Measurements from ENCODE around the gene LY6G5C. TPM values are rescaled to one million over a fixed set of nuclear protein-coding genes. Genes with fewer than 3 reads are reported as not detected.

LY6G5C gene
- total RNA-seq, 1 experiment from 2014 or later, result 0.62 TPM

DNA sequence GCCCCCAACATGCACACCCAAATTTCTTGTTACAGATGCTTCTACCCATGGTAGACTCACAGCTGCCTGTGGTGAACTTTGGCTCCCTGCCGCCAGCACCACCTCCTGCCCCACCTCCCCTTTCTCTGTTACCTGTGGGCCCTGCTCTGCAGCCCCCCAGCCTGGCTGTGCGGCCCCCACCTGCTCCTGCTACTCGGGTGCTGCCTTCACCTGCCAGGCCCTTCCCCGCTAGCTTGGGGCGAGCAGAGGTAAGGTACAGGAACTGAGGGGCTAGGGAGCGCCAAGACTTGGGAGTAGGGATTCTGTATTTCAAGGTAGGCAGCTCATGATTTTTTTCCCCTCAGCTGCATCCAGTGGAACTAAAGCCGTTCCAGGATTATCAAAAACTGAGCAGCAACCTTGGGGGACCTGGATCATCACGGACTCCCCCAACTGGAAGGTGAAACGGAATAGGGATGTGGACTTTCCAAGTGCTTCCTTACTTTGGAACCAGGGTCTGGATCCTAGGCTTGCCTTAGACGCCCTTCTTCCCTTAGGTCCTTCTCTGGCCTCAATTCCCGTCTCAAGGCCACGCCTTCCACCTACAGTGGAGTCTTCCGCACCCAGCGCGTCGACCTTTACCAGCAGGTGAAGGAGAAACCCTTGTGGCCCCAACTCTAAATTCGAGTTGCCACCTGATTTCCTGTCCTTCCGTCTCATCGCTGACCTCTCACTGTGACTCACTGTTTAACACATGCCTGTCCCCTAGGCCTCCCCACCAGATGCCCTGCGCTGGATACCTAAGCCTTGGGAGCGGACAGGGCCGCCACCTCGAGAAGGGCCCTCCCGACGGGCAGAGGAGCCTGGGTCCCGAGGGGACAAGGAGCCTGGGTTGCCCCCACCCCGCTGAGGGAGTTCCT, 43.9 kb downstream of the LY6G5C start:
- Histone ChIP-seq H3K4me3 (ENCODE audit: low read depth in 2 of 2, low read length in 2 of 2) (no peak overlapping the region), H3K27ac (ENCODE audit: low read length) (no peak overlapping the region), H3K9me3 (ENCODE audit: control insufficient read depth, insufficient read depth, low read depth, low read length) (no peaks in the 10 kb centered on the region), H3K36me3 (ENCODE audit: control insufficient read depth, insufficient read depth, low read length) (peaks cover 28% of the 10 kb centered on the region), H3K4me1 (ENCODE audit: control insufficient read depth, insufficient read depth, low read length) (peaks cover 11% of the 10 kb centered on the region; the same call in 1 of the 2 replicates), H3K27me3 (ENCODE audit: control insufficient read depth, insufficient read depth, low read length) (no peaks in the 10 kb centered on the region)
- no TSS peak for BruUV-seq (replicated peaks)
- CTCF ChIA-PET, result no interaction called here
- DNase-seq (ENCODE audit: low read depth, low spot score) (no peak), ATAC-seq (no peak)
- intact Hi-C loops (cut with micrococcal nuclease; ENCODE audit: unreplicated experiment) (no loop called here), in situ Hi-C loops (cut with HindIII; ENCODE audit: low pct_unique_long_range_greater_than_20kb, low sequenced_read_pairs) (no loop called here)
- POLR2A ChIA-PET, result no interaction called here
- TF ChIP-seq POLR2AphosphoS5 (IDR thresholded peaks at IDR 0.05; ENCODE audit: low read depth, low read length), result no peak
- TF ChIP-seq, protein P1, sequence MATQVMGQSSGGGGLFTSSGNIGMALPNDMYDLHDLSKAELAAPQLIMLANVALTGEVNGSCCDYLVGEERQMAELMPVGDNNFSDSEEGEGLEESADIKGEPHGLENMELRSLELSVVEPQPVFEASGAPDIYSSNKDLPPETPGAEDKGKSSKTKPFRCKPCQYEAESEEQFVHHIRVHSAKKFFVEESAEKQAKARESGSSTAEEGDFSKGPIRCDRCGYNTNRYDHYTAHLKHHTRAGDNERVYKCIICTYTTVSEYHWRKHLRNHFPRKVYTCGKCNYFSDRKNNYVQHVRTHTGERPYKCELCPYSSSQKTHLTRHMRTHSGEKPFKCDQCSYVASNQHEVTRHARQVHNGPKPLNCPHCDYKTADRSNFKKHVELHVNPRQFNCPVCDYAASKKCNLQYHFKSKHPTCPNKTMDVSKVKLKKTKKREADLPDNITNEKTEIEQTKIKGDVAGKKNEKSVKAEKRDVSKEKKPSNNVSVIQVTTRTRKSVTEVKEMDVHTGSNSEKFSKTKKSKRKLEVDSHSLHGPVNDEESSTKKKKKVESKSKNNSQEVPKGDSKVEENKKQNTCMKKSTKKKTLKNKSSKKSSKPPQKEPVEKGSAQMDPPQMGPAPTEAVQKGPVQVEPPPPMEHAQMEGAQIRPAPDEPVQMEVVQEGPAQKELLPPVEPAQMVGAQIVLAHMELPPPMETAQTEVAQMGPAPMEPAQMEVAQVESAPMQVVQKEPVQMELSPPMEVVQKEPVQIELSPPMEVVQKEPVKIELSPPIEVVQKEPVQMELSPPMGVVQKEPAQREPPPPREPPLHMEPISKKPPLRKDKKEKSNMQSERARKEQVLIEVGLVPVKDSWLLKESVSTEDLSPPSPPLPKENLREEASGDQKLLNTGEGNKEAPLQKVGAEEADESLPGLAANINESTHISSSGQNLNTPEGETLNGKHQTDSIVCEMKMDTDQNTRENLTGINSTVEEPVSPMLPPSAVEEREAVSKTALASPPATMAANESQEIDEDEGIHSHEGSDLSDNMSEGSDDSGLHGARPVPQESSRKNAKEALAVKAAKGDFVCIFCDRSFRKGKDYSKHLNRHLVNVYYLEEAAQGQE (IDR thresholded peaks at IDR 0.05; ENCODE audit: insufficient read depth in 1 of 2, low read depth in 2 of 2, low read length in 1 of 2), result no peak
- no peak for TF ChIP-seq TCF7L2 (IDR thresholded peaks at IDR 0.05; ENCODE audit: low read depth, low read length)
- TF ChIP-seq SIN3A (IDR thresholded peaks at IDR 0.05; ENCODE audit: borderline replicate concordance, insufficient read depth, low read depth, low read length), result no peak
- TF ChIP-seq, protein P2, sequence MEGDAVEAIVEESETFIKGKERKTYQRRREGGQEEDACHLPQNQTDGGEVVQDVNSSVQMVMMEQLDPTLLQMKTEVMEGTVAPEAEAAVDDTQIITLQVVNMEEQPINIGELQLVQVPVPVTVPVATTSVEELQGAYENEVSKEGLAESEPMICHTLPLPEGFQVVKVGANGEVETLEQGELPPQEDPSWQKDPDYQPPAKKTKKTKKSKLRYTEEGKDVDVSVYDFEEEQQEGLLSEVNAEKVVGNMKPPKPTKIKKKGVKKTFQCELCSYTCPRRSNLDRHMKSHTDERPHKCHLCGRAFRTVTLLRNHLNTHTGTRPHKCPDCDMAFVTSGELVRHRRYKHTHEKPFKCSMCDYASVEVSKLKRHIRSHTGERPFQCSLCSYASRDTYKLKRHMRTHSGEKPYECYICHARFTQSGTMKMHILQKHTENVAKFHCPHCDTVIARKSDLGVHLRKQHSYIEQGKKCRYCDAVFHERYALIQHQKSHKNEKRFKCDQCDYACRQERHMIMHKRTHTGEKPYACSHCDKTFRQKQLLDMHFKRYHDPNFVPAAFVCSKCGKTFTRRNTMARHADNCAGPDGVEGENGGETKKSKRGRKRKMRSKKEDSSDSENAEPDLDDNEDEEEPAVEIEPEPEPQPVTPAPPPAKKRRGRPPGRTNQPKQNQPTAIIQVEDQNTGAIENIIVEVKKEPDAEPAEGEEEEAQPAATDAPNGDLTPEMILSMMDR (IDR thresholded peaks at IDR 0.05), result no peak

DNA sequence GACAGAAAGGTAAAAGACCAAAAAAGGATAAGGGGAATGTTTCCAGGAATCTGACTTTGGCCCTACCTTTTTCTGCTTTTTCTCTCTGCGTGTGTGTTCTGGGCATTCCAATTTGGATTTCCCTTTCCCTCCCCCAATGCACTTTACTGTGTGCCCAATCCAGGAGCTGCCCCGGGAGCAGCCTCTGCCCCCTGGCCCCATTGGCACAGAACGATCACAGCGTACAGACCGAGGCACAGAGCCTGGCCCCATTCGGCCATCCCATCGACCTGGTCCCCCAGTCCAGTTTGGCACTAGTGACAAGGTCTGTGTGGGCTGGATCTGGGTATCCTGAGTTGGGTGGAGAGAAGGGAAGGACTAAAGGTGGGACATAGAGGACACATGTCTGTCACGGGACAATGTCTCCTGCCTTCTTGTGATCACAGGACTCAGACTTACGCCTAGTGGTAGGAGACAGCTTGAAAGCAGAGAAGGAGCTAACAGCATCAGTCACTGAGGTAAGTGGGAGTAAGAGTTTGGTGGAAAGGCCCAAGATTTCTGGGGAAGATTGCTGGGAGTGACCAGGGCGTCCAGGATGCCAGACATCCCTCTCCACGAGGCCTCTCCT, 45.8 kb downstream of the LY6G5C start:
- TF ChIP-seq, protein P1 (IDR thresholded peaks at IDR 0.05; ENCODE audit: insufficient read depth in 1 of 2, low read depth in 2 of 2, low read length in 1 of 2), result no peak
- no peak for TF ChIP-seq TCF7L2 (IDR thresholded peaks at IDR 0.05; ENCODE audit: low read depth, low read length)
- no peak for TF ChIP-seq SIN3A (IDR thresholded peaks at IDR 0.05; ENCODE audit: borderline replicate concordance, insufficient read depth, low read depth, low read length)
- TF ChIP-seq, protein P2 (IDR thresholded peaks at IDR 0.05), result no peak
- no peak for TF ChIP-seq POLR2AphosphoS5 (IDR thresholded peaks at IDR 0.05; ENCODE audit: low read depth, low read length)
- no peak for DNase-seq (ENCODE audit: low read depth, low spot score)
- in situ Hi-C loops (cut with HindIII; ENCODE audit: low pct_unique_long_range_greater_than_20kb, low sequenced_read_pairs) (no loop called here), intact Hi-C loops (cut with micrococcal nuclease; ENCODE audit: unreplicated experiment) (no loop called here)
- no peaks in the 10 kb centered on the region for H3K27me3 ChIP-seq (ENCODE audit: control insufficient read depth, insufficient read depth, low read length)
- no peaks in the 10 kb centered on the region for H3K9me3 ChIP-seq (ENCODE audit: control insufficient read depth, insufficient read depth, low read depth, low read length)
- BruUV-seq (replicated peaks), result no TSS peak
- H3K36me3 ChIP-seq (ENCODE audit: control insufficient read depth, insufficient read depth, low read length), result peaks cover 30% of the 10 kb centered on the region
- no peak overlapping the region for H3K4me3 ChIP-seq (ENCODE audit: low read depth in 2 of 2, low read length in 2 of 2)
- no peak overlapping the region for H3K27ac ChIP-seq (ENCODE audit: low read length)
- H3K4me1 ChIP-seq (ENCODE audit: control insufficient read depth, insufficient read depth, low read length), result peaks cover 11% of the 10 kb centered on the region; the same call in 1 of the 2 replicates
- CTCF ChIA-PET, result no interaction called here
- ATAC-seq, result no peak
- POLR2A ChIA-PET, result no interaction called here

Measured in Panc1 (cell line).